Liver (tissue), 3 donors: Measurements from ENCODE around the gene SLC6A3.

ENCODE experiments used
- HNF4G ChIP-seq: IDR thresholded peaks from 2 replicates; pipeline ENCODE4 v1.6.1; 2016; ENCODE audit warnings: antibody characterized with exemption
- JUND ChIP-seq, 2 donors: IDR thresholded peaks; 2 replicates each; pipeline ENCODE4 v1.6.1; 2016; ENCODE audit warnings: antibody characterized with exemption in 2 of 2
- RAD21 ChIP-seq, 2 donors: IDR thresholded peaks; 2 replicates each; pipeline ENCODE4 v1.6.1; 2016; ENCODE audit warnings: antibody characterized with exemption in 2 of 2, mild to moderate bottlenecking in 2 of 2
- RXRA ChIP-seq, 2 donors: IDR thresholded peaks; 2 replicates each; pipeline ENCODE4 v1.6.1; 2017 to 2018; ENCODE audit warnings: antibody characterized with exemption in 2 of 2, mild to moderate bottlenecking in 1 of 2
- TF ChIP-seq, protein P1 (sequence below): fragments of 150-350 bp; IDR thresholded peaks from 2 replicates; pipeline ENCODE4 v1.5.1; 2017; ENCODE audit warnings: improper control_type of control experiment, low read depth, low read length; ENCODE audit not compliant: missing input control
- TF ChIP-seq, protein P2 (sequence below): IDR thresholded peaks from 2 replicates; pipeline ENCODE4 v1.6.1; 2016; ENCODE audit warnings: antibody characterized with exemption
- TF ChIP-seq, protein P3 (sequence below): IDR thresholded peaks from 2 replicates; pipeline ENCODE4 v1.6.1; 2016; ENCODE audit warnings: antibody characterized with exemption, mild to moderate bottlenecking
- TF ChIP-seq, protein P4 (sequence below): IDR thresholded peaks from 2 replicates; pipeline ENCODE4 v1.6.1; 2016; ENCODE audit warnings: antibody characterized with exemption
- donor health status: healthy.
- donor health status: healthy.

DNA sequence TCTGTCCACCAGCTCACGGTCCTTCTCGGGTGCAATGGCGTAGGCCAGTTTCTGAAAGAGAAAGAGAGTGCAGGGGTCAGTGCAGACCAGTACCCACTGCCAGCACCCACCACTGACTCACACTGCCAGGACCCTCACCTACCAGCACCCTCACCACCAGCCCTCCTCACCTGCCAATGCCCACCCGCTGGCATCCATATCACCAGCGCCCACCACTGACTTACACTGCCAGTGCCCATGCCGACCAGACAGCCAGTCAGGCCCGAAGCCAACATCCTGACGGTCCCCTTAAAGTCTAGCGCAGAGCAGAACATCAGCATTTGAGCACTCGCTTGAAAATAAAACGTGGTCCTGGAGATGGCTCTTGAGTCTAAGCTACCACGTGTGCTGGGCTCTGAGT, 44.3 kb downstream of the SLC6A3 start:
- TF ChIP-seq HNF4G (no peak), RXRA (IDR thresholded peaks at IDR 0.05) (no peak), RAD21 (IDR thresholded peaks at IDR 0.05) (no peak), JUND (IDR thresholded peaks at IDR 0.05) (no peak)
- TF ChIP-seq, protein P1, sequence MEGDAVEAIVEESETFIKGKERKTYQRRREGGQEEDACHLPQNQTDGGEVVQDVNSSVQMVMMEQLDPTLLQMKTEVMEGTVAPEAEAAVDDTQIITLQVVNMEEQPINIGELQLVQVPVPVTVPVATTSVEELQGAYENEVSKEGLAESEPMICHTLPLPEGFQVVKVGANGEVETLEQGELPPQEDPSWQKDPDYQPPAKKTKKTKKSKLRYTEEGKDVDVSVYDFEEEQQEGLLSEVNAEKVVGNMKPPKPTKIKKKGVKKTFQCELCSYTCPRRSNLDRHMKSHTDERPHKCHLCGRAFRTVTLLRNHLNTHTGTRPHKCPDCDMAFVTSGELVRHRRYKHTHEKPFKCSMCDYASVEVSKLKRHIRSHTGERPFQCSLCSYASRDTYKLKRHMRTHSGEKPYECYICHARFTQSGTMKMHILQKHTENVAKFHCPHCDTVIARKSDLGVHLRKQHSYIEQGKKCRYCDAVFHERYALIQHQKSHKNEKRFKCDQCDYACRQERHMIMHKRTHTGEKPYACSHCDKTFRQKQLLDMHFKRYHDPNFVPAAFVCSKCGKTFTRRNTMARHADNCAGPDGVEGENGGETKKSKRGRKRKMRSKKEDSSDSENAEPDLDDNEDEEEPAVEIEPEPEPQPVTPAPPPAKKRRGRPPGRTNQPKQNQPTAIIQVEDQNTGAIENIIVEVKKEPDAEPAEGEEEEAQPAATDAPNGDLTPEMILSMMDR: no peak
- TF ChIP-seq, protein P2, sequence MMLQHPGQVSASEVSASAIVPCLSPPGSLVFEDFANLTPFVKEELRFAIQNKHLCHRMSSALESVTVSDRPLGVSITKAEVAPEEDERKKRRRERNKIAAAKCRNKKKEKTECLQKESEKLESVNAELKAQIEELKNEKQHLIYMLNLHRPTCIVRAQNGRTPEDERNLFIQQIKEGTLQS: no peak
- TF ChIP-seq, protein P3, sequence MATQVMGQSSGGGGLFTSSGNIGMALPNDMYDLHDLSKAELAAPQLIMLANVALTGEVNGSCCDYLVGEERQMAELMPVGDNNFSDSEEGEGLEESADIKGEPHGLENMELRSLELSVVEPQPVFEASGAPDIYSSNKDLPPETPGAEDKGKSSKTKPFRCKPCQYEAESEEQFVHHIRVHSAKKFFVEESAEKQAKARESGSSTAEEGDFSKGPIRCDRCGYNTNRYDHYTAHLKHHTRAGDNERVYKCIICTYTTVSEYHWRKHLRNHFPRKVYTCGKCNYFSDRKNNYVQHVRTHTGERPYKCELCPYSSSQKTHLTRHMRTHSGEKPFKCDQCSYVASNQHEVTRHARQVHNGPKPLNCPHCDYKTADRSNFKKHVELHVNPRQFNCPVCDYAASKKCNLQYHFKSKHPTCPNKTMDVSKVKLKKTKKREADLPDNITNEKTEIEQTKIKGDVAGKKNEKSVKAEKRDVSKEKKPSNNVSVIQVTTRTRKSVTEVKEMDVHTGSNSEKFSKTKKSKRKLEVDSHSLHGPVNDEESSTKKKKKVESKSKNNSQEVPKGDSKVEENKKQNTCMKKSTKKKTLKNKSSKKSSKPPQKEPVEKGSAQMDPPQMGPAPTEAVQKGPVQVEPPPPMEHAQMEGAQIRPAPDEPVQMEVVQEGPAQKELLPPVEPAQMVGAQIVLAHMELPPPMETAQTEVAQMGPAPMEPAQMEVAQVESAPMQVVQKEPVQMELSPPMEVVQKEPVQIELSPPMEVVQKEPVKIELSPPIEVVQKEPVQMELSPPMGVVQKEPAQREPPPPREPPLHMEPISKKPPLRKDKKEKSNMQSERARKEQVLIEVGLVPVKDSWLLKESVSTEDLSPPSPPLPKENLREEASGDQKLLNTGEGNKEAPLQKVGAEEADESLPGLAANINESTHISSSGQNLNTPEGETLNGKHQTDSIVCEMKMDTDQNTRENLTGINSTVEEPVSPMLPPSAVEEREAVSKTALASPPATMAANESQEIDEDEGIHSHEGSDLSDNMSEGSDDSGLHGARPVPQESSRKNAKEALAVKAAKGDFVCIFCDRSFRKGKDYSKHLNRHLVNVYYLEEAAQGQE: no peak
- TF ChIP-seq, protein P4, sequence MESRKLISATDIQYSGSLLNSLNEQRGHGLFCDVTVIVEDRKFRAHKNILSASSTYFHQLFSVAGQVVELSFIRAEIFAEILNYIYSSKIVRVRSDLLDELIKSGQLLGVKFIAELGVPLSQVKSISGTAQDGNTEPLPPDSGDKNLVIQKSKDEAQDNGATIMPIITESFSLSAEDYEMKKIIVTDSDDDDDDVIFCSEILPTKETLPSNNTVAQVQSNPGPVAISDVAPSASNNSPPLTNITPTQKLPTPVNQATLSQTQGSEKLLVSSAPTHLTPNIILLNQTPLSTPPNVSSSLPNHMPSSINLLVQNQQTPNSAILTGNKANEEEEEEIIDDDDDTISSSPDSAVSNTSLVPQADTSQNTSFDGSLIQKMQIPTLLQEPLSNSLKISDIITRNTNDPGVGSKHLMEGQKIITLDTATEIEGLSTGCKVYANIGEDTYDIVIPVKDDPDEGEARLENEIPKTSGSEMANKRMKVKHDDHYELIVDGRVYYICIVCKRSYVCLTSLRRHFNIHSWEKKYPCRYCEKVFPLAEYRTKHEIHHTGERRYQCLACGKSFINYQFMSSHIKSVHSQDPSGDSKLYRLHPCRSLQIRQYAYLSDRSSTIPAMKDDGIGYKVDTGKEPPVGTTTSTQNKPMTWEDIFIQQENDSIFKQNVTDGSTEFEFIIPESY: no peak
